PC-3 (cell line): Measurements from ENCODE around the gene BBOX1. TPM values are rescaled to one million over a fixed set of nuclear protein-coding genes. Genes with fewer than 3 reads are reported as not detected.

ENCODE experiments used
- ATAC-seq: fragments of 200-7000 bp; cut with Tn5 transposase; 2 replicates; pipeline ENCODE4 v1.9.1; 2020; ENCODE audit warnings: mild to moderate bottlenecking, moderate library complexity
- BruUV-seq: library from RNA; stranded (reverse); fragments of 400-500 nt; replicated peaks from 2 replicates; lab custom pipeline; 2021; lab: Mats Ljungman, UMichigan
- CTCF ChIA-PET: fragments of 300-600 bp; sonication (Branson Sonifier 250); formaldehyde crosslinking; loops from one replicate; lab custom pipeline; 2022; ENCODE audit warnings: antibody characterized with exemption; lab: Charles Lee
- POLR2A ChIA-PET: fragments of 300-600 bp; sonication (Branson Sonifier 250); formaldehyde crosslinking; loops from one replicate; lab custom pipeline; 2022; ENCODE audit warnings: antibody characterized with exemption; ENCODE audit not compliant: unreplicated experiment; lab: Charles Lee
- DNase-seq: peaks from one replicate; pipeline ENCODE4 v3.0.0-alpha.2; 2015
- H2AFZ ChIP-seq: fragments of 300-600 bp; sonication (generic); 2 replicates; pipeline ENCODE4 v1.6.0; 2016; ENCODE audit warnings: antibody characterized with exemption, low read length
- H3F3A ChIP-seq: fragments of 300-600 bp; sonication (generic); one replicate; pipeline ENCODE4 v1.6.0; 2017; ENCODE audit warnings: antibody characterized with exemption, low read length, control low read depth, mild to moderate bottlenecking; ENCODE audit not compliant: unreplicated experiment
- H3K27ac ChIP-seq: fragments of 300-600 bp; sonication (generic); 2 replicates; pipeline ENCODE4 v1.5.1; 2016; ENCODE audit warnings: mild to moderate bottlenecking, low read length
- H3K27me3 ChIP-seq: fragments of 300-600 bp; sonication (generic); 2 replicates; pipeline ENCODE4 v1.6.1; 2016; ENCODE audit warnings: low read length, mixed read lengths
- H3K36me3 ChIP-seq: fragments of 300-600 bp; sonication (generic); 2 replicates; pipeline ENCODE4 v1.6.1; 2016; ENCODE audit warnings: low read depth, mixed run types, low read length, mixed read lengths
- H3K4me1 ChIP-seq: fragments of 300-600 bp; sonication (generic); 2 replicates; pipeline ENCODE4 v1.5.1; 2016; ENCODE audit warnings: low read length; ENCODE audit not compliant: insufficient read depth
- H3K4me2 ChIP-seq: fragments of 300-600 bp; sonication (generic); 2 replicates; pipeline ENCODE4 v1.6.0; 2016; ENCODE audit warnings: low read length
- H3K4me3 ChIP-seq: fragments of 300-600 bp; sonication (generic); 2 replicates; pipeline ENCODE4 v1.5.1; 2016; ENCODE audit warnings: mild to moderate bottlenecking, low read length, mixed read lengths
- H3K79me2 ChIP-seq: fragments of 300-600 bp; sonication (generic); 2 replicates; pipeline ENCODE4 v1.6.1; 2017; ENCODE audit warnings: low read length, mixed read lengths
- H3K9ac ChIP-seq: fragments of 300-600 bp; sonication (generic); 2 replicates; pipeline ENCODE4 v1.6.0; 2016; ENCODE audit warnings: mild to moderate bottlenecking, low read length
- H3K9me2 ChIP-seq: fragments of 300-600 bp; sonication (generic); replicated peaks from 2 replicates; pipeline ENCODE4 v1.6.1; 2016; ENCODE audit warnings: mixed run types, low read length, mixed read lengths
- H3K9me3 ChIP-seq: fragments of 300-600 bp; sonication (generic); 2 replicates; pipeline ENCODE4 v1.6.1; 2016; ENCODE audit warnings: low read length, mixed read lengths
- H4K20me1 ChIP-seq: fragments of 300-600 bp; sonication (generic); 2 replicates; pipeline ENCODE4 v1.6.1; 2016; ENCODE audit warnings: low read length, mixed read lengths
- EZH2 ChIP-seq: fragments of 300-600 bp; sonication (generic); IDR thresholded peaks from one replicate; pipeline ENCODE4 v1.6.1; 2017; ENCODE audit warnings: antibody characterized with exemption, mild to moderate bottlenecking, low read length; ENCODE audit not compliant: unreplicated experiment
- EZH2phosphoT487 ChIP-seq: fragments of 300-600 bp; sonication (generic); IDR thresholded peaks from 2 replicates; pipeline ENCODE4 v1.6.1; 2018; ENCODE audit warnings: mild to moderate bottlenecking, antibody characterized with exemption, low read length, borderline replicate concordance
- intact Hi-C: fragments of 100-400 bp; cut with micrococcal nuclease; formaldehyde crosslinking; loops from 2 replicates; pipeline ENCODE4 v1.9.0; 2023
- total RNA-seq: library from RNA; depleted of rRNA; stranded (reverse); fragments of >200 nt; gene quantifications from 2 replicates; pipeline ENCODE4 v1.2.3, GENCODE V29; 2014
- TF ChIP-seq, protein P1 (sequence below): fragments of 300-600 bp; sonication (generic); conservative IDR thresholded peaks from 2 replicates; pipeline ENCODE4 v1.5.1; 2017; ENCODE audit warnings: antibody characterized with exemption, low read depth, mild to moderate bottlenecking, low read length

BBOX1 gene
- total RNA-seq, 1 experiment from 2014 or later: not detected

DNA sequence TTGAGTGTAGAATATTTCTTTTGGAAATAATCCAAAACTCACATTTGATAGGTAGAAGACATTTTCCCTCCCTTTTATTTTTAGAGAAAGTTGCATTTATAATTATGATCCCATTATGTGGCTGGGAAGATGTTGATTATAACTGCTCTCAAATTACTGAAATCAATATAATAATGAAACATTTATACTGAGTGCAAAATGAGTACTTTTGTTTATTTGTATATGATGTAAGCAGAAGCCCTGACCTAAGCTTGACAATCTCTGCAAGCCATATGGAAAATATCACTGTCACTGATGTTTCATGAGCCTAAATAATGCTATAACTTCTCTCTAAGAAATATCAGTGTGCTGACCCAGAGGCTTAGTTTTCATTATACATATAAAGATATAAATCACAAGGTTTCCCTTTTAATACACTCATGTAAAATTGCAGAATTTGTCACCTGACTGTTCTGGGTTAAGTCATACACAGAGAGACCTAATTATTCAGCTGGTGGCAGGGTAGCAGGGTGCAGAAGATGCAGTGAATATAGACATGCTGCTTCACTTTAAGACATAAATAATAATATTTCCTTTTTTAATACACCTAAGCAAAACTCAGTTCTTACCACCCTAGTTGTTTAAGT lies 99.2 kb downstream of the BBOX1 start:
- Histone ChIP-seq H3K9me3 (peaks cover 3% of the 10 kb centered on the region; the same call in 1 of the 2 replicates), H3K9me2 (no peaks in the 10 kb centered on the region), H3K27ac (no peak overlapping the region), H3K79me2 (no peaks in the 10 kb centered on the region), H3K27me3 (0 out of 2 replicates have a peak, but pooled peaks cover under 1% of the 10 kb centered on the region), H2AFZ (no peak overlapping the region), H3K36me3 (no peaks in the 10 kb centered on the region), H3F3A (no peaks in the 10 kb centered on the region), H3K4me3 (no peak overlapping the region), H3K9ac (no peak overlapping the region), H4K20me1 (no peaks in the 10 kb centered on the region), H3K4me1 (no peaks in the 10 kb centered on the region), H3K4me2 (no peak overlapping the region)
- no peak for ATAC-seq
- POLR2A ChIA-PET: no interaction called here
- intact Hi-C loops: no loop called here
- TF ChIP-seq EZH2 (no peak), EZH2phosphoT487 (no peak)
- TF ChIP-seq, protein P1, sequence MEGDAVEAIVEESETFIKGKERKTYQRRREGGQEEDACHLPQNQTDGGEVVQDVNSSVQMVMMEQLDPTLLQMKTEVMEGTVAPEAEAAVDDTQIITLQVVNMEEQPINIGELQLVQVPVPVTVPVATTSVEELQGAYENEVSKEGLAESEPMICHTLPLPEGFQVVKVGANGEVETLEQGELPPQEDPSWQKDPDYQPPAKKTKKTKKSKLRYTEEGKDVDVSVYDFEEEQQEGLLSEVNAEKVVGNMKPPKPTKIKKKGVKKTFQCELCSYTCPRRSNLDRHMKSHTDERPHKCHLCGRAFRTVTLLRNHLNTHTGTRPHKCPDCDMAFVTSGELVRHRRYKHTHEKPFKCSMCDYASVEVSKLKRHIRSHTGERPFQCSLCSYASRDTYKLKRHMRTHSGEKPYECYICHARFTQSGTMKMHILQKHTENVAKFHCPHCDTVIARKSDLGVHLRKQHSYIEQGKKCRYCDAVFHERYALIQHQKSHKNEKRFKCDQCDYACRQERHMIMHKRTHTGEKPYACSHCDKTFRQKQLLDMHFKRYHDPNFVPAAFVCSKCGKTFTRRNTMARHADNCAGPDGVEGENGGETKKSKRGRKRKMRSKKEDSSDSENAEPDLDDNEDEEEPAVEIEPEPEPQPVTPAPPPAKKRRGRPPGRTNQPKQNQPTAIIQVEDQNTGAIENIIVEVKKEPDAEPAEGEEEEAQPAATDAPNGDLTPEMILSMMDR: no peak
- CTCF ChIA-PET: no interaction called here
- BruUV-seq: no TSS peak
- no peak for DNase-seq

DNA sequence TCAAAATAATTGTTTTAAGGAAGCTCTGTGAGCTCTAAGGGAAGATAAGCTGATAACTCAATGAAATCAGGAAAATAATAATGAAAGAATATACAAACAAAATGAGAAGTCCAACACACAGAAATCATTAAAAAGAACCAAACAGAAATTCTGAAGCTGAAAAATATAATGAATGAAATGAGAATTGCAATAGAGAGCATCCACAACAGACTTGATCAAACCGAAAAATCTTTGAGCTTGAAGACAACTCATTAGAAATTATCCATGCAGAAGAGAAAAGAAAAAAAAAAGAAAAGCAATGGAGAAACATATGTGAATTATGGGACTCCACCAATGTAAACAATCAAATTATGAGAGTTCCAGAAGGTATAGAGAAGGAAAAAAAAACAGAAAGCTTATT lies 101.0 kb downstream of the BBOX1 start:
- CTCF ChIA-PET: no interaction called here
- no peaks in the 10 kb centered on the region for H3K36me3 ChIP-seq
- no peak overlapping the region for H2AFZ ChIP-seq
- POLR2A ChIA-PET: no interaction called here
- no peak overlapping the region for H3K4me2 ChIP-seq
- H3K9ac ChIP-seq: no peak overlapping the region
- no peaks in the 10 kb centered on the region for H3F3A ChIP-seq
- TF ChIP-seq, protein P1: no peak
- TF ChIP-seq EZH2 (no peak), EZH2phosphoT487 (no peak)
- H3K4me3 ChIP-seq: no peak overlapping the region
- ATAC-seq (no peak), DNase-seq (no peak)
- no peaks in the 10 kb centered on the region for H4K20me1 ChIP-seq
- intact Hi-C loops: no loop called here
- BruUV-seq: no TSS peak
- no peaks in the 10 kb centered on the region for H3K79me2 ChIP-seq
- H3K4me1 ChIP-seq: no peaks in the 10 kb centered on the region
- no peak overlapping the region for H3K27ac ChIP-seq
- no peaks in the 10 kb centered on the region for H3K9me2 ChIP-seq
- peaks cover 3% of the 10 kb centered on the region; the same call in 1 of the 2 replicates for H3K9me3 ChIP-seq
- 0 out of 2 replicates have a peak, but pooled peaks cover 4% of the 10 kb centered on the region for H3K27me3 ChIP-seq

GRCh38 chr11:27147916-27148315 lies 107.3 kb downstream of the BBOX1 start:
- Histone ChIP-seq H3K9me2 (no peaks in the 10 kb centered on the region), H3K27ac (no peak overlapping the region), H3K4me2 (no peak overlapping the region), H2AFZ (no peak overlapping the region), H3K4me1 (no peaks in the 10 kb centered on the region), H3K36me3 (no peaks in the 10 kb centered on the region), H3K4me3 (no peak overlapping the region), H3K79me2 (no peaks in the 10 kb centered on the region), H3K9ac (no peak overlapping the region), H3K9me3 (no peaks in the 10 kb centered on the region), H4K20me1 (no peaks in the 10 kb centered on the region), H3F3A (no peaks in the 10 kb centered on the region), H3K27me3 (0 out of 2 replicates have a peak, but pooled peaks cover 12% of the 10 kb centered on the region)
- TF ChIP-seq, protein P1: no peak
- TF ChIP-seq EZH2phosphoT487 (no peak), EZH2 (no peak)
- CTCF ChIA-PET: no interaction called here
- intact Hi-C loops: no loop called here
- POLR2A ChIA-PET: no interaction called here
- ATAC-seq (no peak), DNase-seq (no peak)
- BruUV-seq: no TSS peak
